ENCODE data around the gene PCBP3. TPM values are rescaled to one million over a fixed set of nuclear protein-coding genes. Genes with fewer than 3 reads are reported as not detected.
A peak's percentile ranks its signal among the peaks of the same experiment; 100 is the strongest.

Gene PCBP3
- total RNA-seq, 8 experiments from 2014 or later = 2.5 to 20.9 (median 10.0) TPM

DNA sequence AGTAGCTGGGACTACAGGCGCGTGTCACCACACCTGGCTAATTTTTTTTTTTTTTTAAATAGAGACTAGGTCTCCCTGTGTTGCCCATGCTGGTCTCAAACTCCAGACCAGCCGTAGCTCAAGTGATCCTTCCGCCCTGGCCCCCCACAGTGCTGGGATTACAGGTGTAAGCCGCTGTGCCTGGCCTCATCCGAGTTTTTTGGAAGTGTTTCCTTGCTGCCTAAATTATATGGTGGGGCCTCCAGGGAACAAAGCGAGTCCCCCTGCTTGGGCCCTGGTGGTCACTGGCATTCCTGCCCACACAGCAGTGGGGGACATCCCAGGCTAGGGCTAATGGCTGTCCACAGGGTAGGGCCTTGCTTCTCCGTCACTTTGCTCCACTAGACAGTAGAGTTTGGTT, 143.8 kb downstream of the PCBP3 start:
- WGBS, 10 experiments = 40 to 100% (median 86%) methylated on average over 1 to 4 of the region's 8 CpGs; no CpG with 5 or more reads in 1 of the 10 experiments
- ATAC-seq (replicated peaks in 6 of 8) = no peak
- no peak overlapping the region for H3K4me3 ChIP-seq
- H3K27ac ChIP-seq = no peak overlapping the region
- no peaks in the 10 kb centered on the region for H3K4me1 ChIP-seq (replicated peaks in 1 of 2)
- in situ Hi-C loops (cut with MboI; ENCODE audit: low pct_unique_long_range_greater_than_20kb in 2 of 9, low sequenced_read_pairs in 9 of 9, unreplicated experiment in 9 of 9) = no loop called here

DNA sequence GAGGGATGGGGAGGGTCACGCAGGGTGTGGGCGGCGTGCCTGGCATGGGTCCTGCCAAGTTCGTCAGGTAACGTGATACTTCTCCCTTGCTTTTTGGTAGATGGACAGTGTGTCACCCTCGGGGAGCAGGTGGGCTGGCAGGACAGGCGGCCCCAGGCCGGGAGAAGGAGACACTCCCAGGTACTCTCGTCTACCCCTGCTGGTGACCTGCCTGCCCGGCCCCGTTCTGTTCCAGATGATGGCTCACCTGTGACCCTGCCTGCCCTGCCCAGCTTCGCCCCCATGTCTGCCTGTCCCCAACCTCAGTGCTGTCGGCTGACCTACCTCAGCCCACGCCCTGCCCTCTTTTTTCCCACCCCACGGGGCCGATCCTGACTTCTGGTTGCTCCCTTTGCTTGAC, 144.7 kb downstream of the PCBP3 start:
- ATAC-seq (replicated peaks in 6 of 8) = no peak
- Histone ChIP-seq H3K27ac (no peak overlapping the region), H3K4me1 (replicated peaks in 1 of 2) (no peaks in the 10 kb centered on the region), H3K4me3 (no peak overlapping the region)
- WGBS, 10 experiments = 64 to 96% (median 90%) methylated on average over 4 to 9 of the region's 16 CpGs; no CpG with 5 or more reads in 5 of the 10 experiments
- in situ Hi-C loops (cut with MboI; ENCODE audit: low pct_unique_long_range_greater_than_20kb in 2 of 9, low sequenced_read_pairs in 9 of 9, unreplicated experiment in 9 of 9) = no loop called here

DNA sequence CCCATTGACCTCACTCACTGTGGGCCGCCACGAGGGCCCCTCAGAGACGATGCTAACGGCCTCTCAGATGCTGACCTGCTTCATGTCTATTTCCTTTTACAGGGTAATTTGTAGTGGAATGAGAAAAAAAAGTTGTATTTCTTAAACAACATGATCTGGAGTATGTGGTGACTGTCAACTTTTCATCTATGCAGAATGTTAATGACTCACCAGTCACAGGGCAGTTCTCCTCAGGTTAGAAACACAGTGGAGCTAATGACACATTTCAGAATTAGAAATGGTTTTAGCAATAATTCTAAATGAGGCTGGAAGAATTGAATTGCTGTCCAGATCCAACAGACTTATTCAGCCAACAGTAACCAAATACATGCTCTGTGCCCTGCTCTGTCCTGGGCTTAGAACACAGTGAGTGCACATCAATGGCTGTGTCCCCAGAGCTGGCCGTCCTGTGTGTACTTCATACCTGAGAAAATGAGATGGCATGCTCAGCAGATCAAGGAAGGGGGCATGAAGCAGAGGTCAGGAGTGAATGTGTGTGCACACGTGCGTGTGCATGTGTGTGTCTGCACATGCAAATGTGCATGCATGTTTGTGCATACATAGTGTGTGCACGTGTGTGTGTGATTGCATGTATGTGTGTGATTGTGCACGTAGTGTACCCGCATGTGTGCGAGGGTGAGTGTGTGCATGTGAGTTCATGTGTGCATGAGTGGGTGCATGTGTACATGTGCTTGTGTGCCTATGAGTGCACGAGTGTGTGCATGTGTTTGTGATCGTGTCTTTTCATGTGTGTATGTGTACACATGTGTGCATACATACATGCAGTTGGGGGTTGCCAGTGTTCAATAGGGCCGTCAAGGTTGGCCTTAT, 145.3 kb downstream of the PCBP3 start:
- ATAC-seq (replicated peaks in 6 of 8) = peak in 5 of 8 experiments; percentile 30 to 67 (median 54)
- 30 to 100% (median 87%) methylated on average over 1 to 8 of the region's 14 CpGs for WGBS, 10 experiments
- in situ Hi-C loops (cut with MboI; ENCODE audit: low pct_unique_long_range_greater_than_20kb in 2 of 9, low sequenced_read_pairs in 9 of 9, unreplicated experiment in 9 of 9) = no loop called here
- Histone ChIP-seq H3K4me1 (replicated peaks in 1 of 2) (no peaks in the 10 kb centered on the region), H3K4me3 (no peak overlapping the region), H3K27ac (no peak overlapping the region)

DNA sequence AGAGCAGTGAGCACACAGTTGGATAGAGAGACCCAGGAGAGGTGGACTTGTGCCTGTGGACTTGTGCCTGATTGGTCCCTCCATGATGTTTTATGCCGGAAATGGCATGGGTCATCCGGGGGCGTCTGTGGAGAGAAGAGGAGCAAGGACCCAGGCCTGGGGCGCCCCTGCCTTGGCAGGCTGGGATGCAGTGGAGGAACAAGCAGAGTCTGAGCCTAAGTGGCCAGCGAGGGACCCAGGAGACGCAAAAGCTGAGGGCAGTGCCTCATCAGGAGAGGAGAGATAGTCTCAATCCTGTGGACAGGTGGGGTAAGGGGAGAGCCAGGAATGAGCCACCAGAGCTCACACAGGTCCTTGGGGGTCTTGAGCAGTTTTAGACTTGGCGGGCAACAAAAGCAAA, 146.9 kb downstream of the PCBP3 start:
- 40 to 100% (median 90%) methylated on average over 1 to 7 of the region's 7 CpGs; no CpG with 5 or more reads in 5 of the 10 experiments for WGBS, 10 experiments
- H3K27ac ChIP-seq = no peak overlapping the region
- no peaks in the 10 kb centered on the region for H3K4me1 ChIP-seq (replicated peaks in 1 of 2)
- ATAC-seq (replicated peaks in 6 of 8) = no peak
- in situ Hi-C loops (cut with MboI; ENCODE audit: low pct_unique_long_range_greater_than_20kb in 2 of 9, low sequenced_read_pairs in 9 of 9, unreplicated experiment in 9 of 9) = no loop called here
- H3K4me3 ChIP-seq = no peak overlapping the region

DNA sequence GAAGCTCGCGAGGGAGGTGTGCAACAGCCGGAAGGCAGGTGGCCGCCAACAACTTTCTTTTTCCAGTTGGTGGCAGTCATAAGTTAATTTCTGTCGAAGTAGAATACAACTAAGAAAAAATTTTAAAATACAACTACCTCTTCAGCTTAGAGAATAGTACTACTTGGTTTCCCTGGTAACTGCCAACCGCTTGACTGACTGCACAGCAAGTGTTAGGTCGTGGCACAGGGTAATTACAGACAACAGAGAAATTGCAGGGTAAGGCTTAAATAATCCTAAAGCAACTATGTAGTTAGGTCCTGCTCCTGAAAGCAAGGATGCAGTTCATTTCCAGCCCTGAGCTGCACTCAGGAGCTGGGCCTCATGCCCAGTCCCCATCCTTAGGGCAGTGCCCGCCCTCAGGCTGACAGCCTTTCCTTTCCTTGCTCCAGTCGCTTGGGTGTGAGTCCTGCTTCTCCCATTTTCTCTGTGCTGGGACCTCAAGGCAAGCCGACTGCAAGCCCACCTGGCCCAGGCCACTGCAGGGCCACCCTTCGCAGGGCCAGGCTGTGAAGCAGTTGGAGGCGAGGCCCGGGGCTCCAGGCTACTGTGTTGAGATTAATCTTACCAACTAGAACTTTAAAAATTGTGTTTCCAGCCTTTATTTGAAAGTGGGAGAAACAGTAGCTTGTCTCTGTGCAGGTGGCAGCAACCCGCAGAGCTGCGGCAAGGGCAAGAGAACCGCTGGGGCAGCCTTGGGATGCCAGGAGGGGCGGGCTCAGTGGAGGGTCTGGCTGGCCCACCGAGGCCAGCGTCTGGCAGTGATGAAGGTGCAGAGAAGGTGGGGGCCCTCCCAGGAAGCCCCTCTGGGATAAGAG, 148.3 kb downstream of the PCBP3 start:
- ATAC-seq (replicated peaks in 6 of 8) = no peak
- Histone ChIP-seq H3K27ac (no peak overlapping the region), H3K4me1 (replicated peaks in 1 of 2) (no peaks in the 10 kb centered on the region), H3K4me3 (no peak overlapping the region)
- 57 to 95% (median 78%) methylated on average over 2 to 13 of the region's 19 CpGs; no CpG with 5 or more reads in 1 of the 10 experiments for WGBS, 10 experiments
- in situ Hi-C loops (cut with MboI; ENCODE audit: low pct_unique_long_range_greater_than_20kb in 2 of 9, low sequenced_read_pairs in 9 of 9, unreplicated experiment in 9 of 9) = no loop called here

DNA sequence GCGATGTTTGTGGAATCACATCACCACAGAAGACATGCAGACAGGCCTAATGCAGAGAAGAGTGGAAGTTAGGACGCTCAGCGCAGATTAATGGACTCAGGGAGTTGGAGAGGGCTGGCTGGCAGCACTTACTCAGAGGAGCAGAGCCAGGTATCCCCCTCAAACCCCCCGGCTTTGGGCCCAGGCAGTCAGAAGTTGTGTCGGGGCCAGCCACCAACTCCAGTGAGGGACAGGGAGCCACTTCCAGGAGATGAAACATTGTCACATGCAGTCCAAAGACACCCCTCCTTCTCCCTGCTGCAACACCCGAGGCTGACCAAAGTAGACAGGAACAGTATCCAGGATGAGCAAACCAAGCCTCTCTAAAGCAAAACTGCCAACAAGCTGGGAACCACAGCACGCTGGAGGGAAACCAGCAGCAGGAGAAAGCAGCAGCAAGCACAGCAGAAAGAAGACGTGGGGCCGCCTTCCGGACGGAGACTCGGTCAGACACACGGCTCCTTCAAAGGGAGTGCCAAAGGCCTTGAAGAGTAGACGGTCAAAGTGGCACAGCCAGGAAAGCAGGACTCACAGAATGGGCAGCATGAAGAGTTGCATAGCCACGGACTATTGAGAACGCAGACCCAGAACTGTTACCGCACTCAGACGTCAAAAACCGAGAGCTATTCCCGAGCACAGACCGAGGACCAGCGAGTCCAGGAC, 149.3 kb downstream of the PCBP3 start:
- H3K4me1 ChIP-seq (replicated peaks in 1 of 2) = no peaks in the 10 kb centered on the region
- in situ Hi-C loops (cut with MboI; ENCODE audit: low pct_unique_long_range_greater_than_20kb in 2 of 9, low sequenced_read_pairs in 9 of 9, unreplicated experiment in 9 of 9) = no loop called here
- WGBS, 10 experiments = 60 to 100% (median 83%) methylated on average over 1 to 6 of the region's 22 CpGs; no CpG with 5 or more reads in 3 of the 10 experiments
- H3K27ac ChIP-seq = no peak overlapping the region
- ATAC-seq (replicated peaks in 6 of 8) = no peak
- H3K4me3 ChIP-seq = no peak overlapping the region

DNA sequence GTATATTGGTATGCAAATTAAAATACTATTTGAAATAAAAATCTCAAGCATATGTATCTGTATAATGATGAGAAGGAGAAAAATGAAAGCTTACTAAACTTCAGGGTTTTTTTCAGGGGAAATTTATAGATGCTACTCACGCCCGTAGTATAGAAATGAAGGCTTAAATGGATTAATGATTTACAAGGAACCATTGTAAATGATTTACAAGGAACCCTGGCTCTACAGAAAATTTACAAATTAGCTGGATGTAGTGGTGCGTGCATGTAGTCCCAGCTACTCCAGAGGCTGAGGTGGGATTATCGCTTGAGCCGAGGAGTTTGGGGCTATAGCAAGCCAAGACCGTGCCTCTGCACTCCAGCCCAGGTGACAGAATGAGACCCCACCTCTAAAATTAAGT, 150.5 kb downstream of the PCBP3 start:
- no peak overlapping the region for H3K27ac ChIP-seq
- in situ Hi-C loops (cut with MboI; ENCODE audit: low pct_unique_long_range_greater_than_20kb in 2 of 9, low sequenced_read_pairs in 9 of 9, unreplicated experiment in 9 of 9) = no loop called here
- H3K4me3 ChIP-seq = no peak overlapping the region
- no peaks in the 10 kb centered on the region for H3K4me1 ChIP-seq (replicated peaks in 1 of 2)
- WGBS, 10 experiments = 40 to 89% (median 65%) methylated on average over 3 to 6 of the region's 6 CpGs; no CpG with 5 or more reads in 2 of the 10 experiments
- no peak for ATAC-seq (replicated peaks in 6 of 8)

DNA sequence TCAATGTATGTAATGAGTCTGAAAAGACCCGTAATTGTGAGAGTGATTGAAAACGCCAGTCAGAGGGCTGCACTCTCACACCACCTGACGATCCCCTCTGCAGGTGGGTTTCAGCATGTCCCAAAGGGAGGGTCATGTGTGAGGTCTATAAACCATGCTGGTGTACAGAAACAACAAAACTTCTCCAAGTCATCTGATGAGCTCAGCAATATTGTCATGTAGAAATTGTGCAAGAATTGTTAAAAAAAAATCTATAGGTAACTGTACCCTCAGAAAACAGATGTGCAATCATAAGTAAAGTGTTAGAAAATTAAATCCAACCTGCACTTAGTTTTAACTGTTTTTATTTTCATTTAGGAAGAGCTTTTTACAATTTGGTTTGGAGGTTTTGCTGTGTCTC, 152.5 kb downstream of the PCBP3 start:
- Histone ChIP-seq H3K4me3 (no peak overlapping the region), H3K27ac (no peak overlapping the region)
- in situ Hi-C loops (cut with MboI; ENCODE audit: low pct_unique_long_range_greater_than_20kb in 2 of 9, low sequenced_read_pairs in 9 of 9, unreplicated experiment in 9 of 9) = no loop called here

DNA sequence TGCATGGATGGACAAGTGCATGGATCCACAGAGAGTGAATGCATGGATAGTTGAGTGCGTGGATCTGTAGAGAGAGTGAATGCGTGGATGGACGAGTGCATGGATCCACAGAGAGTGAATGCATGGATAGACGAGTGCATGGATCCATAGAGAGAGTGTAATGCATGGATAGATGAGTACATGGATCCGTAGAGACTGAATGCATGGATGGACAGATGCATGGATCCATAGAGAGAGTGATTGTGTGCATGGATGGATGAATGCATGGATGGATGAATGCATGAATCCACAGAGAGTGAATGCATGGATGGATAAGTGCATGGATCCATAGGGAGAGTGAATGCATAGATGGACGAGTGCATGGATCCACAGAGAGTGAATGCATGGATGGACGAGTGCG, 153.8 kb downstream of the PCBP3 start:
- in situ Hi-C loops (cut with MboI; ENCODE audit: low pct_unique_long_range_greater_than_20kb in 2 of 9, low sequenced_read_pairs in 9 of 9, unreplicated experiment in 9 of 9) = no loop called here
- ATAC-seq (replicated peaks in 6 of 8) = no peak
- WGBS, 10 experiments = 31 to 82% (median 68%) methylated on average over 1 to 8 of the region's 8 CpGs

More for the DNA sequence above, 152.5 kb downstream of the PCBP3 start:
- 13 to 100% (median 49%) methylated on average over 2 to 3 of the region's 3 CpGs; no CpG with 5 or more reads in 4 of the 10 experiments for WGBS, 10 experiments
- ATAC-seq (replicated peaks in 6 of 8) = no peak
- H3K4me1 ChIP-seq (replicated peaks in 1 of 2) = no peaks in the 10 kb centered on the region

DNA sequence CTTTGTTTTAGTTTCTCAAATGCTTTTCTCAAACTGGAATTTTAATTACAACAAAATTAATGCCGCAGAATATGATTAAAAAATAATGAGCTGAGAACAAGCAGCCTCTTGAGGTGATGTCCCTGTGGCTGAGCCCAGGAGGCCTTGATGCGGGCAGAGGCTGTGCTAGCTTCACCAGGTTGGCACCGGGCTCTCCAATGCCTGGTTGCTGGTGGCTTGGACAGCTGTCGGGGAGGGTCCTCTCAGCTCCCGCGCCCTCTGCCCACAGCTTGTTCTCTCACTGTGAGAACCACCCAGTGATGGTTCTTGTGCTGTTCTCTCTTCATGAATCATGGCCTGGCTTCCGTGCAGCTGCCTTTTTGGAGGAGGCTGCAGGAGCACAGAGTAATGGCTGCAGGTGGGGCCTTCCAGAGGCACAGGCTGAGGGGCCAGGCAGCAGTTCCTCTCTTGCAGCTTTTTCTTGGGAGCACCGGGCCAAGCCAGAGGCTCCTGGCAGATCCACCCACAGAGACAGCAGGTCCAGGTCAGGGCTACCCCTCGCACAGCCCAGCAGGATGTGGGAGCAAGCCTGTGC, 156.3 kb downstream of the PCBP3 start:
- no peak overlapping the region for H3K4me3 ChIP-seq
- in situ Hi-C loops (cut with MboI; ENCODE audit: low pct_unique_long_range_greater_than_20kb in 2 of 9, low sequenced_read_pairs in 9 of 9, unreplicated experiment in 9 of 9) = loop anchor here in 7 of 9 experiments (25.0 kb wide), 1 partner anchor 238 kb away; no protein-coding TSS in a partner anchor
- H3K27ac ChIP-seq = no peak overlapping the region
- no peak for ATAC-seq (replicated peaks in 6 of 8)
- peaks cover 16 to 19% of the 10 kb centered on the region in 2 donors for H3K4me1 ChIP-seq (replicated peaks in 1 of 2)
- WGBS, 10 experiments = 54 to 100% (median 83%) methylated on average over 1 to 6 of the region's 9 CpGs; no CpG with 5 or more reads in 2 of the 10 experiments

More for the DNA sequence above, 153.8 kb downstream of the PCBP3 start:
- no peak overlapping the region for H3K27ac ChIP-seq
- no peak overlapping the region for H3K4me3 ChIP-seq
- peaks cover under 1 to 2% of the 10 kb centered on the region in 2 donors for H3K4me1 ChIP-seq (replicated peaks in 1 of 2)

DNA sequence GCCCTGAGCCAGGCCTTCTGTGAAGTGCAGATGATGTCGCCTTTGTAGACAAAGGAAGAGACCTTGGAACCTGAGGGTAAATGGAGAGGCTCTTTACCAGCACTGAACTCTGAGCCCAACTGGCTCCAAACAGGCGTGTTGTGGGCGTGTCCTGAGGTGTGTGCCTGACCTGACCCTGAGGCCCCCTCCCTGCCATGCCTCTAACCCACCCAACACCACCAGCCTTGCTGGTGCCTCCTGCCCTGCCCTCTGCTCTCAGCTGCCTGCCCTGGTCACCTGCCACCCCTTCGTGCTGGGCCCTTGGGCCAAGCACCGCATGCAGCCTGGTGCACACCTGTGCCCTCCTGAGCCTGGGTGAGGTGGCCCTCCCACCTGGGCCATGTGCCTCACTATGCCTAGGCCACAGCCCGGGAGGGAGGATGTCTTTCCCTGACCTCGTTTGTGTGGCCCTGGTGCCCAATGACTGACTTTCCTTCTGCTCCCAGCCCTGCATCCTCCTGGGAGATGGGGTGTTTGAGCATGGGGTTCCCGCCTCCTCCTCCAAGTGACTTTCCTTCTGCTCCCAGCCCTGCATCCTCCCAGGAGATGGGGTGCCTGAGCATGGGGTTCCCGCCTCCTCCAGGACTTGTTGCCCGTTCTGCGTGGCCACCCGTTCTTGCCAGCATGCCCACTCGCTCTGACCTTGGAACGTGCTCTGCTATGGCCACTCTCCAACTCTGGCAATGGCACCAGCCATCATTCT, 157.0 kb downstream of the PCBP3 start:
- peaks cover 18 to 19% of the 10 kb centered on the region in 2 donors for H3K4me1 ChIP-seq (replicated peaks in 1 of 2)
- H3K27ac ChIP-seq = no peak overlapping the region
- 20 to 100% (median 56%) methylated on average over 1 to 7 of the region's 14 CpGs; no CpG with 5 or more reads in 6 of the 10 experiments for WGBS, 10 experiments
- no peak overlapping the region for H3K4me3 ChIP-seq
- no peak for ATAC-seq (replicated peaks in 6 of 8)
- in situ Hi-C loops (cut with MboI; ENCODE audit: low pct_unique_long_range_greater_than_20kb in 2 of 9, low sequenced_read_pairs in 9 of 9, unreplicated experiment in 9 of 9) = loop anchor here in 7 of 9 experiments (25.0 kb wide), 1 partner anchor 238 kb away; no protein-coding TSS in a partner anchor

Measured in motor neuron (in vitro differentiated cells).